GM18519 (cell line): ENCODE data around the gene SLC13A3.

Experiments used
- ATAC-seq: cut with Tn5 transposase; IDR thresholded peaks from one replicate; pipeline ENCODE4 v1.9.1; 2021; ENCODE audit warnings: mild to moderate bottlenecking, moderate library complexity; ENCODE audit not compliant: unreplicated experiment, low FRiP score

The SLC13A3 gene

DNA sequence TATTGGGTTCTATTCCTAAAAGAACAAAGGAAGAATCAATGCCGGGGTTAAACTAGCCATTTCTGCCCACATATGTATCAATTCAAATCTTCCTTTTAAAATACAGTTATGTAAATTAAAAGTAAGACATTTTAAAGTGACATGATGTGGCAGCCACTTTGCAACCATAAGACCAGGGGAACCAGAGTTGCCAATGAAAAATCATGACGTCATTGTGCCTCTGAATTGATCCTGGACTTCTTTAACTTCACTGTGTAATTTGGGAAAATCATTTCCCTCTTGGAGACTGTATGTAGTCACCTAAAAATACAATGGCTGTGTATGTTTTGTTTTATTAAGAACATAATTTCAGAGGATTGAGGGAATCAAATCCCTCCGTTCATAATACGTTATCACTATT, 42.2 kb downstream of the SLC13A3 start:
- ATAC-seq = no peak

DNA sequence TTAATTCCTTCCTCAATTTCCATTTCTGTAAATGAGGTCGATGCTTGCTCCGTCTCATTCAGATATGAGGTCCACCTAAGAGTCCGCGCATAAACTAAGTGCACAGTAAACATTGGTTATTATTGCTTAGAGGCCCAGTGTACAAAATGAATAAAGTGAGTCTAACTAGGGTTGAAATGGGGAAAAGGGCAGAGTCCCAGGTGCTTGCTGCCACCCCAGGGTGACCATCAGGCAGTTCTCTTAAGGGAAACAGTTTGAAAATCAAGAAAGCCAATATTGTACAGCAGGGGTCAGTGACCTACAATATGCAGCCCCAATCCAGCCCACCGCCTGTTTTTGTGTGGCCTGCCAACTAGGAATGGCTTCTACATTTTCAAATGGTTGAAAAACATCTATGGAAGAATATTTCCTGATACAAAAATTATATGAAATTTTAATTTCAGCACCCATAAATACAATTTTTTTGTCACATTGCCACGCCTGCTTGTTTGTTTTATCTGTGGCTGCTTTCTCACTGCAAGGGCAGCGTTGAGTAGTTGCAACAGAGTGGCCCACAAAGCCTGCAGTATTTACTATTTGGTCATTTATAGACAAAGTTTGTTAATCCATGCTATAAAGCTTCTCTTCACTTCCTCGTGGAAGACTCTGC, 43.3 kb downstream of the SLC13A3 start:
- ATAC-seq = no peak

DNA sequence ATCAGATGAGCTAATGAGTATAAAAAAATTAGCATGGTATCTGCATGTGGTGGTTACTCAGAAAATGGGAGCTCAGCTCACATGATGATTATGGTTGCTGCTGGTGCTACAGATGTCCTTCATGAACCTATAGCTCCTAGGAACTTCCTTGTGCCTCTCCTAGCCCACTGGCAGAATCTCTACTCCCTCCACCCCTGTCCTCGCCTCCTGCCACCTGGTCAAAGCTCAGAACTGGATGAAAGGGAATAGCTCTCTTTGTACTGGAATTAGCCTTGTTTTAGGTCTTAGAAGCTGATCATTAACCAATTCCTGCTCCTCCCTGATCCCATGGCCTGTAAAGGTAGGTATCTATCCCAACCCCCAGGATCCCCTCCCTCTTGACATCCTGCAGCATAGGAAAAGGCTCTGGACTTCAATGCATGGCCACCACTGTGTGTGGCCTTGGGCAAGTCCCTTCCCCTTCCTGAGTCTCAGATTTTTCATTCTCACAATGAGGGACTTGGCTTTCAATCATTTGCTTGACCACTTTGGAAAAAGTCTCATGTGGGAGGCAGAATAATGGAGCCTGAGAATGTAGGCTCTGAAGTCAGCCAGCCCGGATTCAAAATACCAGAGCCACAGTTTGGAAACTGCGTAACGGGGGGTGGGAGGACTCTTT, 43.9 kb downstream of the SLC13A3 start:
- no peak for ATAC-seq

DNA sequence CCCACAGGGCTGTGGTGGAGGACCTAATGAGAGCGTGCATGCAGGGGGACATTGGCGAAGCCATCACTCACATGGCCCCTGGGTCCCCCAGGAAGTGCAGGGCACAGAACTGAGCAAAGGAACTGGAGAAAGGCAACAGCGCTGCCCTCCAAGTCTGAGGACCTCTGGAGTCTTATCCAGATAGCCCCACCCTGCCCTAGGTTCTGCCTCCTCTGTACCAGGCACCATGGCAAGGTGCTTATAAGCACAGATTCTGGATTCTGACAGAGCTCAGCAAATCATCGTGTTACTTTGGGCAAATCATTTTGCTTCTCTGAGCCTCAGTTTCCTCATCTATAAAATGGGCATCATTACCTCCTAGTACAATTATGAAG, 44.5 kb downstream of the SLC13A3 start:
- ATAC-seq = no peak

DNA sequence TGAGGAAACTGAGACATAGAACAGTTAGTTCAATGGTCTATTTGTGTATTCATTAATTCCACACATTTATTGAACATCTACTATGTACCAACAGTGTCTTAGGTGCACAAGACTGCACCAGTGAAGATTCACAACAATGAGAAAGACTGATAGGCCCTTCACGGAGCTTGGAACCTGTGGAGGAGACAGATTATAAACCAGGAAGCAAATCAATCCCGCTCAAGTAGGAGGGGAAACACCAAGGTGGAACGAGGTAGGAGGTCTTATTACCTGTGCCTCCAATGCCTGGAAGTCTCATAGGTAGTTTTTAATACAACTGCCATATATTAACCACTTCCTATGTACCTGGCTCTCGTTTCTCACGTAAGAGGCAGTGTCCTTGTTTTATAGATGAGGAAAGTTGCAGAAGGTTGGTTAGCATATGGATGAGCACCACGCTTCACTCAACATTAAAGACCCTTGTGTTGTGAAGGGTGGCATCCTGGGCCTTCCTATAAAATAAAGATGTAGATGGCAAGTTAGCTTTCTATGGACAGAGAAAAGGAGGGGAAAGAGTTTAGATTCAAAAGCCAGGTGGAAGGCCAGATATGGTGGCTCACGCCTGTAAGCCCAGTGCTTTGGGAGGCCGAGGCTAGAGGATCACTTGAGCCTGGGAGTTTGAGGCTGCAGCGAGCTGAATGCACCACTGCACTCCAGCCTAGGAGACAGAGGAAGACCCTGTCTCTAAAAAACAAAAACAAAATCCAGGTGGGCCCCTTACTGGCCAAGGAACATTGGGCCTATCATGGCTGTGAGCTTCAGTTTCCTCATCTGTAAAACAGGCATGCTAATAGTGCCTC, 45.1 kb downstream of the SLC13A3 start:
- ATAC-seq = no peak

DNA sequence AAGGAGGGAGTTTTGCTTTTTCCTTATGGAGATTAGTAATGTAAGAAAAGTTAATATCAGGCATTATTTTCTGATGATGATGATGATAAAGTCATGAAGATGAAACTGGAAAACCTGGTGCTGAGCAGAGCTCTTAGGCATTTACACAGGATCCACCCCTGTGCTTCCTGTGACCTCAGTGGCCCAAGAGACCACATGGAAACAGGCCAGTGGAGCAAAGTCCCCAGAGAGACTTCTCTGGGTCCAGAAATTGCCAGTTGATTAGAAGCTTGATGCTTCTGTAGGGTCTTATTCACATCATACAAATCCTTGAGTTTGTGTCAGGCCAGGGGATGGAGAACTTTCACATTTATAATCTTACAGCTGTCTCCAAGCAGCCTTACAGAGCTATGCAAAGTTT, 46.1 kb downstream of the SLC13A3 start:
- no peak for ATAC-seq

DNA sequence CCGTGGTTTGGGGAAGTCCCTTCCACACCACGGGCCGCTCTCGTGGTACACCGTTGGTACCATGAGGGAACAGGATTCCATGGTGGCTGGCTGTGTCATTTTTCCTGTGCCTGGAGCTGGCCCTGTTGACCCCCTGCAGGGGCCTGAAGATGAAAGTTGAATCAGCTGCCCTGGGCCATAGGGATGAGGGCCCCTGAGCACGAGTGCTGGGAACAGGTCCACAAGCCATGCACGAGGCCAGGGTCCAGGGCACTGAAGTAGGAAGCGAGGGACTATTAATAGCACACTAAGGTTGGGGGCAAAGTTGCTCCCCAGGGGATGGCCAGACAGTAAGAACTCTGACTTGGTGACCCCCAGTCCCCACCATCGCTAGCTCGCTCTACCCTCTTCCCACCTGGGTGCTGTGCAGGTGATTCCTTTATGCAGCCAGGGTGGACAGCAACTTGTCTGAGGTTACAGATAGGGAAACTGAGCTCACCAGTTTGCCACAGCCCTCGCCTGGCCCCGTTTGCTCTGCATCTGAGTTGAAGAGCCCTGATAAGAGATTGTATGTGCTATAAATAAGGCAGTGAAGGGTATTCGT, 46.6 kb downstream of the SLC13A3 start:
- ATAC-seq = no peak

DNA sequence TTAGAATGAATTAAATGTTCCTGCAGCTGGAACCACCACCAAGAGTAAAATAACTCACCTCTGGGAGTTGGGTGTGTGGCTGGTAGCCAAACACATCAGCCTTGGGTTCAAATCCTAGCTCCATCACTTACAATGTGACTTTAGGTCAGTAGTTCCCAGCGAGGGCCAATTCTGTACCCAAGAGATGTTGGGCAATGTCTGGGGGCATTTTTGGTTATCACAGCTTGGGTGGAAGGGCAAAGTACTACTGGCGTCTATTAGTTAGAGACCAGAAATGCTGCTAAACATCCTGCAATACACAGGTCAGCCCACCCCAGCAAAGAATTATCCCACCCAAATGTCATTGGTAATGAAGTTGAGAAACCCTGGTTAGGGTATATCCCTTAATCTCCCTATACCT, 48.8 kb downstream of the SLC13A3 start:
- ATAC-seq = no peak

DNA sequence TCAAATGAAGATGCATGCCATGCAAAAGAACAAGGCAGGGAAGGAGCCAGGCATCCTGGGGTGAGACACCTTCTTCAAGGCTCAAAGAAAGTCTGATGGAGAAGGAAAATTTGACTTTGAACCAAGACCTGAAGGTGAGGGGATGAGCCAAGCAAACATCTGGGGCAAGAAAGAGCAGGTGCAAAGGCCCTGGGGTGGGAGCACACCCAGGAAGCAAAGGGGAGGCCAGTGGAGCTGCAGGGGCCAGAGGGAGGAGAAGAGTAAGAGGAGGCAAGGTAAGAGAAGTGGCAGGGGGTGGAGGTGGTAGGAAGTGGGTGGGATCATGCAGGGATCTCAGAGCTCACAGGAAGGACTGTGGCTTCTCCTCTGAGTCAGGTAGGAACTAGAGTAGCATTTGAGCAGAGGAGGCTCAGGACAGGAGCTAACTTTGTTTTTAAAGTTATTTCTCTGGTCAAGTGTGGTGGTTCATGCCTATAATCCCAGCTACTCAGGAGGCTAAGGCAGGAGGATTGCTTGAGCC, 49.6 kb downstream of the SLC13A3 start:
- no peak for ATAC-seq

DNA sequence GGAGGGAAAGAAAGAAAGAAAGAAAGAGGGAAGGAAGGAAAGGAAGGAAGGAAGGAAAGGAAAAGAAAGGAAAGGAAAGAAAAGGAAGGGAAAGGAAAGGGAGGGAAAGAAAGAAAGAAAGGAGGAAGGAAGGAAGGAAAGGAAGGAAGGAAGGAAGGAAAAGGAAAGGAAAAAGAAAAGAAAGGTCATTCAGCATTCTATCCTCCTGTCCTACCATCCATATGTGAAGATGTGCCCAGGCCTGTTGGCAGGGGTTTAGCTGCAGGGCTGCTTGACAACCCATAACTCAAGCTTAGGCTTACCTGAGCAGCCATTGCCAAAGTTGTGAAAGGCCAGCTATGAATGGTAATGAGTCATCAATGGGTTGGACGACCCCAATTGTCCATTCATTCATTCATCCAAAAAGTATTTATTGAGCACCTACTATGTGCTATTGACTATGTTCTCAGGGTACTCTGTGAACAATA, 50.9 kb downstream of the SLC13A3 start:
- no peak for ATAC-seq

DNA sequence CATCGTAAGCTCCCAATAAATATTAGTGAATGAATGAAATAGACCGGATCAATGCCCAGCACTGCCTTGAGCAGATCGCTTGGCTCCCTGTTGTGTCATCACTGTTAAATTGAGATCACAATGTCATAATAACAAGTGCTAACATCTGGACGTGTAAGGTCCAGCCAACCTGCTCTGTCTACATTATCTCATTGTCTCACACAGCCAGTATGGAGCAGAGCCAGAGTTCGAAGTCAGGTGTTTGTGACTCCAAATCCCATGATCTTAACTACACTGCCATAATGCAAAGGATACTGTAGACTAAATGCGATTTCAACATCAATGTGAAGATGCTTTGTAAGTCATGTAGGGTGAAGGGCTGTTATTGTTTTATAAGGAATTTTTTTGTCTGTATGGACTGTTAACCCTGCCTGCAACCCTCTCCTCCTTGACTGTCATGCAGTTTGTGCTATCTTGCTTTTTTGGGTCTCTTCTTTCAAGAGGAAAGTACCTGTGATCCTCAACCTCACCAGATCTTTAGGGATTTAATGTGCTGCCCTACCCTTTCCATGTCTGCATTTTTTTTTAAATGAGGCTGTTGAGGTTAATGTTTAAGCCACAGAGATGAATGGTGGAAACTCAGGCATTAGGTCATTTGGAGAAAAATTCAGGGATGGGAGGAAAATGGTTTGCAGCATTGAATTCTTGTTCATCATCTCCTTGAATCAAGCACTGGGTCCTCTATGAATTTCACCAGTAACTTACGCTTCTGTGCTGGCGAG, 51.9 kb downstream of the SLC13A3 start:
- ATAC-seq = no peak

DNA sequence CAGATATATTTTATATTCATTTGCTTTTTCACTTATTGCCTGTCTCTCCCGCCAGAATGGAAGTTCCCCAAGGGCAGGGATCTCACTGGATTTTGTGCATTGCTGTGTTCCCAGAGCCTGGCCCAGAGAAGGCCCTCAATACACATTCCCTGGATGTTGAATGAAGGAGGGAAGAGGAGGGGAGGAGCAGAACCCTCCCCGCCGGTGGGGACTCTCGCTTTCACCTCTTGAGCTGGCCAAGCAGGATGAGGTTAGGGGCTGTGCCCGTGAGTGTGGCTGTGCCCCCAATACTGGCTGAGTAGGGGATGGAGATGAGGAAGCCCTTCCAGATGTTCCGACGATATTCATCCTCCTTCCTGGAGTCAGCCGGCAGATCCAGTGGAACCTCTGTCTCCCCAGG, 55.3 kb downstream of the SLC13A3 start:
- ATAC-seq = no peak

DNA sequence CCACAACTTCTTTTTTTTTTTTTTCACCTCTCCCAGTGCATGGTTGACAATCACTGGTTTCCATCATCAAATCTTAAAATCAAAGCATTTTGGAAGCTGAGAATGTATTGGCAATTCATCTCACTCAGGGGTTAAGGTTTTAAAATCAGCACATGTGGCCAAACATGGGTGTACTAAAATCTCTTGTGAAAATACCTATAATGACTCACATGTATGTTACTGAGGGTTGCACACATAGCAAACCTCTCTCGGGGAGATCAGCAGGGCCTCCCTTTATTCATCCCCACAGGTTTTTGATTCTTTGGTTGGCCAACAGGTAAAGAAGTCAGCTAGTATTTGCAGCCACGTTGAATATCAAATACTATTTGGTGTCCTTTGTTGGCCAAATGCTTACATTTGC, 56.5 kb downstream of the SLC13A3 start:
- no peak for ATAC-seq

DNA sequence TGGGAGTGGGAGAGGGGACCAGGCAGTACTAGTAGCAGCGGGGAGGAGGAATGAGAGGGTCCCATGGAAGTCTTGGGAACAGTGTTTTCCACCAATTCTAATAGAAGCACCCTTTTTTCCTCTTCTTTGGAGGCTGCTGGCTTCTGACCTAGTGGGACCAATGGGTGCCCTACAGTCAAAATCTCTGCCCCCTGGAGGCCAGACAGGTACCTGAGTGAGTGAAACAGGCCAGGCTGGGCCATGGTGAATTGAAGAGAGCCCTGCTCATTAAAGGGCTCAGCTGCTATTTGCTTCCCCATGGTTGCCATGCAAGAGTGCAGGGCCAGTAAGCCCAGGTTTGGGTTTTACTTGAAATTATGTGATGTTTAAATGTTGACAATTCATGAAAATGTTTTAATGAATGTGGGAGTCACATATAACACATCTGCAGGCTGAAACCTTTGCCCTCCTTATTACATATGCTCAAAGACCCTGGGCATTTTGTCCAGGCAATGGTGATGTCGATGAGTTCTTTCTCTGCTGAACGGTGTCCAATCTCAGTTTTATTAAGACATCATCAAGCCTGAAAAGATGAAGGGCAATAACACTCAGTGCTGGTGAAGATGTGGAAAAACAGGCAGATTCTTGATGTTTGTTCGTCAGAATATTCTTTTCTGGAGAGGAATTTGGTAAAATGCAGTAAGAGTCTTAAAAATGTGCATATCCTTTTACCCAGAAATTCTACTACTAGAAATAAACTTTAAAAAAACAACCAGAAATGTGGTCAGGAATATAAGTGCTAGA, 58.5 kb downstream of the SLC13A3 start:
- no peak for ATAC-seq

DNA sequence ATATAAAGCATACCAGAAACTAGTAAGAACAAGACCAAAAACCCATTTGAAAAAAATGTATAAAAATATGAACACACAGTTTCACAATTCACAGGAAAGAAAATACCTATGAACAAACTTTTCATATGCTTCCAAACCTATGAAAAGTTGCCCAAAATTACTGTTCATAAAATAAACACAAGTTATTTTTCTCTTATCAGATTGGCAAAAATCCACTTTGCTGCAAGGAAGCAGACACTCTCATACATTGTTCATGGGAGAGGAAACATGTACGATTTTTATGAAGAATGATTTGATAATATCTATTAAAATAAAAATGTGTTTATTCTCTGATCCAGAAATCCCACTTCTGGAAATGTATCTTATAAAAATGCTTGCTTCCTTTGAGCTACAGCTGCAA, 60.8 kb downstream of the SLC13A3 start:
- no peak for ATAC-seq

DNA sequence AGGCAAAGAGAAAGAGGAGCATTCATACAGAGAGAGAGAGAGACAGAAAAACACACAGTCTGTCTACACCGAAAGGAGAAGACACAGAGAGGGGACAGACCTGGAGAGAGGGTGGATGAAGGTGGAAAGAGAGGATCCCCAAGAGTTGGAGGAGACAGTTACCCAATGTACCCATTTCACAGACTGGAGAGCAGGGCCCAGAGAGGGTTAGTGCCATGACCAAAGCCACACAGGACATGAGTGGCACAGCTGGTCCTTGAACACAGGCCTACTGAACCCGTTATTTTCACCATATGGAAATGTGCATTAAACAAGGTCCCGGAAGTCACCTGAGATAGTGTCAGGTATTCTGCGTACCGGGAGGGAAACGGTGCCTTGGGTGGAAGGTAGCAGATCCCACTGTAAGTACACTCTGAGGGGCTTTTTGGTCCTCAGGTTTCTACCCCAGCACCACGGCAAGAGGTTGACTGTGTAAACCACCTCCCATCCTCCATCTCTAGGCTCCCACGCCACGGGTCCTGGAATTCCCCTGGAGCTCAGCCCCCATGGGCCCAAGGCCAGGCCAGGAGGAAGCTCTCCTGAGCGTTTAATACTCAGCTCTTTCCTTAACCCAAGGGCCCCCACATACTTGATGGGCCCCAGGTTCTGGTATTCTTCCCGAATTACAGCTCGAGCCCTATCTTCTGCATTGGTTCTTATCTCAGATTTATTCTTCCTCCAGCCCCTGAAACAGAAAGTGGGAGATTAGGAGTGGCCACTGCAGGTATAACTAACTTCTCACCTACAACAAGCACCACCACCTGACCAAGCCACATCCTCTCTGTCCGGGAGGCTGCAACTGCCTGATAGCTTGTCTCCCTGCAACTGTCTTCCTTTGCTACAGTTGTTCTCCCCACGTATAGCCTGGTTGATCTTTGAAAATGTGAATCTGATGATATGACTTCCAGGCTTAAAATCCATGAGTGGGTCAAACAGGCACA, 62.4 kb downstream of the SLC13A3 start:
- ATAC-seq = no peak

DNA sequence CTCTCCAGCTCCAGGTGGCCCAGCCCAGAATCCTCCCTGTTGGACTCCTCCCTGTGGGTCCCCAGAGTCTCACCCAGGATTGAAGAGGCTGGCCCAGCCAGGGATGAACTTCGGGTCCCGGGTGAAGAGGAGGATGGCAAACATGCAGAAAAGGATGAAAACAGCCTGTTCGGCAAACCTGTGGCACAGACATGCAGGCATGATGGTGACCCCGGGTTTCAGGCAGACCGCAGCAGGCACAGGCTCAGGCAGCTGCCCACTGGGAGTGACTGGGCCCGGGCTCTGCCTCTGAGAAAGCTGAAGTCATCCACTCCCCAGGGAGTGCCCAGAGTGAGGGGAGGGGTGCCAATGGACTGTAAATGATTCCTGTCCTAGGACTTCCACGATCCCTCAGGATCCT, 63.3 kb downstream of the SLC13A3 start:
- no peak for ATAC-seq

DNA sequence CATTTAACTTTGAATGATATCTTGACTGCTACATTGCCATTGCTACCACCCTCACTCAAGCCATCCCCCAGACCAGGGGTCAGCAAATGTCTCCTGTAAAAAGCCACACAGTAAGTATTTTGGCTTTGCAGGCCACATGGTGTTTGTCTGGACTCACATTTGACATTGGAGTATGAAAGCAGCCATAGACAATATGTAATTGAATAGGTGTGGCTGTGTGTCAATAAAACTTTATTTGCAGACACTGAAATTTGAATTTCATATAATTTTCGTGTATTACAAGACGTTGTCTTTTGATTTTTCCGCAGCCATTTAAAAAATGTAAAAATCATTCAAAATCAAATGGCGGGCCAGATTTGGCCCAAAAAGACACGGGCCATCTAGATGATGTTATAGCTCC, 64.5 kb downstream of the SLC13A3 start:
- no peak for ATAC-seq
